RWPE1 (cell line): ENCODE measurements around the gene ASTN2.

ENCODE experiments used
- CTCF ChIA-PET: fragments of 350-600 bp; sonication (Branson Sonifier 250); formaldehyde crosslinking; extraction: SDS; loops from one replicate; lab custom pipeline; 2021; lab: Yijun Ruan, JAX
- POLR2A ChIA-PET: fragments of 400-600 bp; formaldehyde crosslinking; extraction: SDS; loops from one replicate; lab custom pipeline; 2020; ENCODE audit warnings: antibody characterized with exemption; ENCODE audit not compliant: low non-redundant PET; lab: Yijun Ruan, JAX
- DNase-seq: peaks from one replicate; pipeline ENCODE4 v3.0.0; 2012; ENCODE audit warnings: low spot score
- H3K27ac ChIP-seq: fragments of 450-650 bp; 2 replicates; pipeline ENCODE4 v1.5.1; 2017
- TF ChIP-seq, protein P1 (sequence below): fragments of 450-650 bp; conservative IDR thresholded peaks from 2 replicates; pipeline ENCODE4 v1.5.1; 2017; ENCODE audit warnings: low read depth, mild to moderate bottlenecking

The ASTN2 gene

DNA sequence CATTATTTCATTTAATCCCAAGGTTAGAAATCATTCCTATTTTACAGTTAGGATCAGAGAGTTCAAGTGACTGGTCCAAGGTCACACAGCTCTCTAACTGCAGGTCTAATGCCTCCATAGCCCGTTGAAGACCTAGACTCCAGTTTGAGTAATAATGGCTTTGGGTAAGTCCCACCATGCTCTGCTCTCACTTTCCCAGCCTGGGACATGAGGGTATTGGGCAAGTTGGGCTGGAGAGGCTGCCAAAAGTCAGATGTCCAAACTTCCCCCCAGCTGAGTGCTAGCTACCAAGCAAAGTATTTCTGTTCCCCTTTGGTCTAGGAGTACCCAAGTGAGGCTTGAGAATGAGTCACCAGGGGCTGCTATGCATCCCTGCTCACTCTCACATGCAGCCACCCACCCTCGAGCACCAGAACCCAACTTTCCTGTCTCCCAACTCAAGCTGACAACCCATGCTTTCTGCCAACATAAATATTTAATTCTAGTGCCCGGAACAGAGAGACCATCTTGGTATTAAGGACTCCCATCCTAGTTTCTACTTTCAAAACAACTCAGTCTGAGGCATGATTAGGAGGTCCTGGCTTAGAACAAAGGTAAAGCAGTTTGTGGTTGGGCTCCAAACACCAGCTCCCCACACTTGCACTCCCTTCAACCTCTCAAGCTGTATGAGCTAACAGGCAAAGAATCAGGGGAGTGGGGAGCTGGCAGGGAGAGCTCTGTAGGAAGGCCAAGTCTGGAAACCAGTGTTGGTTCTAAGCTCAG, 964.3 kb downstream of the ASTN2 start:
- H3K27ac ChIP-seq = no peak overlapping the region
- POLR2A ChIA-PET = no interaction called here
- no peak for DNase-seq
- CTCF ChIA-PET = interaction anchor here (0.7 kb wide), 1 partner anchor 878 kb away, joined by 4 read pairs; no protein-coding TSS in a partner anchor
- TF ChIP-seq, protein P1, sequence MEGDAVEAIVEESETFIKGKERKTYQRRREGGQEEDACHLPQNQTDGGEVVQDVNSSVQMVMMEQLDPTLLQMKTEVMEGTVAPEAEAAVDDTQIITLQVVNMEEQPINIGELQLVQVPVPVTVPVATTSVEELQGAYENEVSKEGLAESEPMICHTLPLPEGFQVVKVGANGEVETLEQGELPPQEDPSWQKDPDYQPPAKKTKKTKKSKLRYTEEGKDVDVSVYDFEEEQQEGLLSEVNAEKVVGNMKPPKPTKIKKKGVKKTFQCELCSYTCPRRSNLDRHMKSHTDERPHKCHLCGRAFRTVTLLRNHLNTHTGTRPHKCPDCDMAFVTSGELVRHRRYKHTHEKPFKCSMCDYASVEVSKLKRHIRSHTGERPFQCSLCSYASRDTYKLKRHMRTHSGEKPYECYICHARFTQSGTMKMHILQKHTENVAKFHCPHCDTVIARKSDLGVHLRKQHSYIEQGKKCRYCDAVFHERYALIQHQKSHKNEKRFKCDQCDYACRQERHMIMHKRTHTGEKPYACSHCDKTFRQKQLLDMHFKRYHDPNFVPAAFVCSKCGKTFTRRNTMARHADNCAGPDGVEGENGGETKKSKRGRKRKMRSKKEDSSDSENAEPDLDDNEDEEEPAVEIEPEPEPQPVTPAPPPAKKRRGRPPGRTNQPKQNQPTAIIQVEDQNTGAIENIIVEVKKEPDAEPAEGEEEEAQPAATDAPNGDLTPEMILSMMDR = no peak

DNA sequence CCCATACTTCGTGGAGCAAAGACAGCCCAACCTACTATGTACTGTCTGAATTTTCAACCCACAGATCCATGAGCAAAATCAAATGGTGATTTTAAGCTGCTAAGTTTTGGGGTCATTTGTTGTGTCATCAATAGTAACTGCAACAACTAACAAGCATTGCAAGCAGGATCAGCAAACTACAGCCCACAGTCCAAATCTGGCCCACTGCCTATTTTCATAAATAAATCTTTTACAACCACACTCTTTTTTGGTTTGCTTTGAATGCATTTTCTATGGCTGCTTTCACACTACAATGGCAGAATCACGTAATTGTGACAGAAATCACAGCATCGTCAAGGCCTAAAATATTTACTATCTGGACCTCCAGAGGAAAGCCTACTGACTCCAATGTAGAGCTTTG, 964.9 kb downstream of the ASTN2 start:
- TF ChIP-seq, protein P1 = no peak
- H3K27ac ChIP-seq = no peak overlapping the region
- ChIA-PET CTCF (no interaction called here), POLR2A (no interaction called here)
- no peak for DNase-seq

DNA sequence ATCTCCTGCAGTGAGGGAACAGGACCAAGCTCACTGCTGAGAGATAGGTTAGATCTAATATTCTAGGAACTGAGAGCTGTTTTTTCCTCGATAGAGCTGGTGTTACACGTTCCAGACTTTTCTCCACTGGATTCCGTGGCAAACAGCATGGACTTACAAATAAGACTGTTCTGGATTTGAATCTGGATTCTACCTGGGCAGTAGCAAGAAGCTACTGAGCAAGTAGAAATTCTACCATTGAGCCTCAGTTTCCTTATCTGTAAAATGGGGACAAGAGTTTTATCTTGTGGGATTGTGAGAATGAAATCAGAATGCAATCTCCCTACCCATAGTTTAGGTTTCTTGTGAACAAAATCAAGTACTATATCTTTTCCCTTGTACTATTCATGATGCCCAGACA, 966.4 kb downstream of the ASTN2 start:
- no peak for DNase-seq
- POLR2A ChIA-PET = no interaction called here
- TF ChIP-seq, protein P1 = no peak
- CTCF ChIA-PET = no interaction called here
- no peak overlapping the region for H3K27ac ChIP-seq

DNA sequence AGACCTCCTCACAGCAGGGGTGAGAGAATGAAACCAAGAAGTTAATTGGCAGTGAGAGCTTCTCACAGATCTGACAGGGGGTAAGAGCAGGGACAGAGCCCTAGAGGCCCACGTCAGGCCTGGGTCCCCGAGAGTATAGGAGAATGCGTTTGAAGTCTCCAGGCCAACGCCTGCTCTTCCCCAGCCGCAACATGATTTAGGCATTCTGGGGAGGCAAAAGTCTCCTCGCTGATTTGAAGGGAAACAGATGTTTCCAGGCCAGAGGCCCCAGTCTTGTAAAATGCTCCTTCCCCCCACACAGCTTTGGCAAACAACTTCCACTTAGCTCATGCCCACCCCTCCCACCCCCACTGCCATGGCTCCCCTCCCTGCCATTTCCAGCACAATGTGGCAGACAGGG, 966.9 kb downstream of the ASTN2 start:
- ChIA-PET CTCF (no interaction called here), POLR2A (no interaction called here)
- TF ChIP-seq, protein P1 = no peak
- no peak overlapping the region for H3K27ac ChIP-seq
- no peak for DNase-seq

DNA sequence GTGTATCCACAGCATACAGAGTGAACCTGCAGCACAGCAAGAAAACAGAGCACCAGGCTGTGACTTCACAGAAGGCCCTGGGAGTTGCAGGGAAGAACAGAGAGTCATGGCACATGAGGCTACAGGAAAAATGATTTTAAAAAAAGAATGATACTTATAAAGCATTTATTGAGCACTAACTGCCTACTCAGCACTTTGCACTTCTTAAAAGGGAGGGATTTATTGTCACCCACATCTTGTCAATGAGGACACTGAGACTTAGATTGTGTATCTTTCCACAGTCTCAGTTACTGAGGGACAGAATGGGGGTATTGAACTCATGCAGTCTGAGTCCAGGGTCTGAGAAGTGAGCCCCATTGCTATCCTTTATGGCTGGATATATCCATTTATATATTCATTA, 972.3 kb downstream of the ASTN2 start:
- TF ChIP-seq, protein P1 = no peak
- CTCF ChIA-PET = no interaction called here

DNA sequence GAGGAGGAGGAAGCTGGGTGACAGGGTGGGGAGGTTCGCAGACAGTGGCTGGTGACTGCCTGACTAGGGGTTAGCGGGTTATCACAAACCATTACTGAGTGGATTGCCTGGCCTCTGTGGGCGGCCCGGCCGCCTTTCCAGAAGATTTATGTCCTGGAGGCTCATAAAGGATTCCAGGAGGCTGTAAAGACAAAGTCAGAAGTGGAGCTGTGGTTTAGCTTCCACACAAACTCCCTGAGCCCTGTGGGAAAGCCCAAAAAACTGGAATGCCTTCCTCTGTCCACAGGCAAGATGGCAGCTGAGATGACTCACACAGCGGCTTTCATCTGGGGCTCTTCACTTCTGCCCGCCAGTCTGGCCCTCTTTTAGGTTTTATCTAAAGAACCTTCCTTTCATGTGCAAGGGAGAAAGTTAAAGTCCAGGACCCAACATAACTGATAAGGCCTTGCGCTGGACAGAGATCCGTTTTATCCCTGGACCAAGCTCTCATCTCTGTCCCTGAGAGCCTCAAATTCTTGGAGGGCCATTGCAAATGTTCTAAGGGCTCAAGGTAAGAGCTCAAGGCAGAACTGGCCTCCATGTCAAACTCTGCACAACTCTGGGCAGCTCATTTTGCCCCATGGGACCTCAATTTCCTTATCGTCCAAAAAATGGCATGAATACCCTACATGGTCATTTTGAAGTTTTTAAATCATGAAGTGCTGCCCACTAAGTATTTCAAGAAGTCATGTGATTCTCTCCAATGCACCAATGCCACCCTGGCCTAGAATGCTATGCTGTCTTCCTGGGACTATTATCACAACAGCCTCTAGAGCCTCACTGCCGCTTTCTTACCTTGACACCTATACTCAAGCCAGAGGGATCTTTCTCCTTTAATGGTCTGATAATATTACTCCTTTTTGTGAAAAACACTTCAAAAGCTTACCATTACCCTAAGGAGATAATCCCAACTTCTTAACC, 977.2 kb downstream of the ASTN2 start:
- no peak for DNase-seq
- TF ChIP-seq, protein P1 = no peak
- ChIA-PET CTCF (interaction anchor here (0.6 kb wide), 1 partner anchor 63 kb away, joined by 4 read pairs; no protein-coding TSS in a partner anchor), POLR2A (no interaction called here)
- no peak overlapping the region for H3K27ac ChIP-seq

More for the DNA sequence above, 972.3 kb downstream of the ASTN2 start:
- POLR2A ChIA-PET = no interaction called here
- no peak for DNase-seq
- H3K27ac ChIP-seq = no peak overlapping the region
